ENCODE measurements around the gene VAV1. TPM values are rescaled to one million over a fixed set of nuclear protein-coding genes. Genes with fewer than 3 reads are reported as not detected.

Gene VAV1, protein sequence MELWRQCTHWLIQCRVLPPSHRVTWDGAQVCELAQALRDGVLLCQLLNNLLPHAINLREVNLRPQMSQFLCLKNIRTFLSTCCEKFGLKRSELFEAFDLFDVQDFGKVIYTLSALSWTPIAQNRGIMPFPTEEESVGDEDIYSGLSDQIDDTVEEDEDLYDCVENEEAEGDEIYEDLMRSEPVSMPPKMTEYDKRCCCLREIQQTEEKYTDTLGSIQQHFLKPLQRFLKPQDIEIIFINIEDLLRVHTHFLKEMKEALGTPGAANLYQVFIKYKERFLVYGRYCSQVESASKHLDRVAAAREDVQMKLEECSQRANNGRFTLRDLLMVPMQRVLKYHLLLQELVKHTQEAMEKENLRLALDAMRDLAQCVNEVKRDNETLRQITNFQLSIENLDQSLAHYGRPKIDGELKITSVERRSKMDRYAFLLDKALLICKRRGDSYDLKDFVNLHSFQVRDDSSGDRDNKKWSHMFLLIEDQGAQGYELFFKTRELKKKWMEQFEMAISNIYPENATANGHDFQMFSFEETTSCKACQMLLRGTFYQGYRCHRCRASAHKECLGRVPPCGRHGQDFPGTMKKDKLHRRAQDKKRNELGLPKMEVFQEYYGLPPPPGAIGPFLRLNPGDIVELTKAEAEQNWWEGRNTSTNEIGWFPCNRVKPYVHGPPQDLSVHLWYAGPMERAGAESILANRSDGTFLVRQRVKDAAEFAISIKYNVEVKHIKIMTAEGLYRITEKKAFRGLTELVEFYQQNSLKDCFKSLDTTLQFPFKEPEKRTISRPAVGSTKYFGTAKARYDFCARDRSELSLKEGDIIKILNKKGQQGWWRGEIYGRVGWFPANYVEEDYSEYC
- total RNA-seq (10 to 100 TPM; 82.5 to 87.6 TPM), polyA plus RNA-seq (10 to 100 TPM; 16.0 to 23.9 TPM)

DNA sequence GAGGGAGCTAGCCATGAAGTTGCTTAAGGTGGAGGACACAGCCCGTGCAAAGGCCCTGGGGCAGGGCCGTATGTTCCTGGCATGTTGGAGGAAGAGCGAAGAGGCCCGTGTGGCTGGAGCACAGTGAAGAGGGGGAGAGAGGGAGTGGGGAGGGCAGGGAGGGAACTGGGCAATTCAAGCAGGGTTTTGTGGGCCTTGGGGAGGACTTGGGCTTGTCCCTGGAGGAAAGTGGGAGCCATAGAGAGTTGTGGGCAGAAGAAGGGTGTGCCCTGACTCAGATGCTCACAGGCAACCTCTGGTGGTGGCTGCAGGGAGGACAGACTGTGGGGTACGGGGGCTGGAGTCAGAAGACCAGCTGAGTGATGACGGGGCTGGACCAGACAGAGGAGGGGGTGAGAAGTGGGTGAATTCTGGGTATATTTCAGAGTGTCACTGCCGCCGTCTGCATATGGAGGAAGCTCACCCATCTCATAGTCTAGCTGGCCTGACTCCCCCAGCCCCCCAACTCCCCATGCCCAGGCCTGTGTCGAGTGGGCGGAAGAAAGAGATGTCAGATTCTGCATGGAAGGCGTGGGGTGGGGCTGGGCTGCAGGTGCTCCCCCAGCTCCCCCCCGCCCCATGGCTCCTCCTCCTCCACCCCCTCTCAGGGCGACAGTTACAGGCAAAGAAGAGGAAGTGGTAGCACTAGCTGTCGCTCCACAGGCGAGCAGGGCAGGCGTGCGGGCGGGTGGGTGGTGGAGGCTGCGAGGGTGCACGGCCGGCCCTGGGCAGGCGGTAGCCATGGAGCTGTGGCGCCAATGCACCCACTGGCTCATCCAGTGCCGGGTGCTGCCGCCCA is at the start of gene VAV1:
Gene VAV1, plus strand, starts transcription at position 681 of the 838 bp plus-strand sequence. Its CDS starts 100 bp downstream, at position 781.
- intact Hi-C loops (cut with micrococcal nuclease): loop anchor here (1.0 kb wide), 3 partner anchors 29 to 42 kb away; partner anchors contain the start of gene GPR108

DNA sequence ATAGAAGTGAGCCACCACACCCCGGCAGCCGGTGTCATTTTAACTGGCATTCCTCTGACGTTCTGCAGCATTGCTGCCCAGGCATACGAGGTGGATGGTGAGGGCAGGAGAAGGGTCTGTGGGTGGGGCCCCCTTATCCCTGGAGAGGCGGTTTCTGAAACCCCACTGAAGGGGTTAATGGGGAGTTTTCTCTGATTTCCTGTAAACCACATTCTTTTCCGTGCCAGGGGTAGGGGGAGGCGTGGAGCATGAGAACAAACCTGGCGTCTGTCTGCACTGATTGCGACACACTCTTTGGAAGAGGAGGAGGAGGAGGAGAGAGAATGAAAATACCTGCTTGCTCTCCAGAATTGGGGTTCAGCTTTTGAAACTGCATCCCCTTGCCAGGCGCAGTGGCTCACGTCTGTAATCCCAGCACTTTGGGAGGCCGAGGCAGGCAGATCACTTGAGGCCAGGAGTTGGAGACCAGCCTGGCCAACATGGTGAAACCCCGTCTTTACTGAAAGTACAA is 49.3 kb upstream of the VAV1 start:
- Histone ChIP-seq H3K4me3 (ENCODE audit: low read length in 2 of 2) (no peak overlapping the region), H3K36me3 (ENCODE audit: insufficient read depth, low read length) (no peaks in the 10 kb centered on the region), H3K4me1 (ENCODE audit: insufficient read depth, low read length) (peaks cover 5% of the 10 kb centered on the region), H3K27ac (ENCODE audit: low read depth, low read length) (no peak overlapping the region), H3K9me3 (ENCODE audit: control insufficient read depth in 1 of 2, low read length in 2 of 2) (no peaks in the 10 kb centered on the region), H3K27me3 (ENCODE audit: insufficient read depth, low read length) (no peaks in the 10 kb centered on the region)
- Mint-ChIP-seq H3K4me3 (no peak overlapping the region), H3K36me3 (no peaks in the 10 kb centered on the region), H3K9me3 (no peaks in the 10 kb centered on the region), H3K4me1 (peaks cover 4 to 22% (median 11%) of the 10 kb centered on the region in 4 donors), H3K27me3 (no peaks in the 10 kb centered on the region), H3K27ac (no peak overlapping the region)
- intact Hi-C loops (cut with micrococcal nuclease): no loop called here
- no peak for DNase-seq
- POLR2A ChIA-PET (ENCODE audit: partially characterized antibody): interaction anchor here (1.5 kb wide), 1 partner anchor 54 kb away, joined by 3 read pairs; no protein-coding TSS in a partner anchor
- CTCF ChIA-PET (ENCODE audit: partially characterized antibody): no interaction called here

More for the DNA sequence above, at the start of gene VAV1:
- peak within 1 kb of the TSS; percentile 94 to 97 (median 96) for H3K27ac Mint-ChIP-seq
- no peaks in the 10 kb centered on the region for H3K27me3 Mint-ChIP-seq
- H3K4me3 Mint-ChIP-seq: peak within 1 kb of the TSS; percentile 88 to 96 (median 94)
- Histone ChIP-seq H3K4me3 (ENCODE audit: low read length in 2 of 2) (peak within 1 kb of the TSS; percentile 80 to 96), H3K9me3 (ENCODE audit: control insufficient read depth in 1 of 2, low read length in 2 of 2) (no peaks in the 10 kb centered on the region), H3K4me1 (ENCODE audit: insufficient read depth, low read length) (peaks cover 52% of the 10 kb centered on the region), H3K36me3 (ENCODE audit: insufficient read depth, low read length) (peaks cover 5% of the 10 kb centered on the region), H3K27ac (ENCODE audit: low read depth, low read length) (peak within 1 kb of the TSS; percentile 81), H3K27me3 (ENCODE audit: insufficient read depth, low read length) (no peaks in the 10 kb centered on the region)
- H3K4me1 Mint-ChIP-seq: peaks cover 38 to 72% (median 51%) of the 10 kb centered on the region in 4 donors
- DNase-seq: peak; percentile 78 to 92 (median 79)
- POLR2A ChIA-PET (ENCODE audit: partially characterized antibody): interaction anchor here (0.7 to 10.7 kb wide), 26 partner anchors 9 to 400 kb away, joined by 3 to 227 read pairs (median 4); partner anchors contain the start of genes ALKBH7, DENND1C, GPR108 and TRIP10
- CTCF ChIA-PET (ENCODE audit: partially characterized antibody): interaction anchor here (0.7 to 5.4 kb wide), 8 partner anchors 10 to 255 kb away, joined by 3 to 46 read pairs (median 4); partner anchors contain the start of gene GPR108
- H3K9me3 Mint-ChIP-seq: no peaks in the 10 kb centered on the region
- peaks cover 22 to 29% of the 10 kb centered on the region in 2 donors for H3K36me3 Mint-ChIP-seq

DNA sequence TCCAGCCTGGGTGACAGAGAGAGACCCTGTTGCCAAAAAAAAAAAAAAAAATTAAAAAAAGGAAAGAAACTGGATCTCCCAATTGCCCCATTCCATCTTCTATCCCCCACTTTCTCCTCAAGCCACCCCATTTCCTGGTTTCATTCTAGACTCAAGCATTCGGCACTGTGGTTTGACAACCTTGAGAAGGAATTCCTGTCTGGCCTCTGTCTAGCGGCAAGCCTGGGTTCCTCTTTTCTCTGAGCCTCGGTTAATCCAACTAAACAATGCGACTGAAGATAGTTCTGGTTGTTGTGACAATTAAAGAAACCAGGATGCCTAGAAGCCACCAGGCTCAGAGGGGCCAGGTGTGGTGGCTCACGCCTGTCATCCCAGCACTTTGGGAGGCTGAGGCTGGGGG is 48.8 kb upstream of the VAV1 start:
- Mint-ChIP-seq H3K4me1 (peaks cover 4 to 22% (median 11%) of the 10 kb centered on the region in 4 donors), H3K9me3 (no peaks in the 10 kb centered on the region), H3K4me3 (no peak overlapping the region), H3K36me3 (no peaks in the 10 kb centered on the region), H3K27ac (peak overlapping the region in 2 of 7 donors; percentile 18 to 68), H3K27me3 (no peaks in the 10 kb centered on the region)
- Histone ChIP-seq H3K4me3 (ENCODE audit: low read length in 2 of 2) (no peak overlapping the region), H3K27me3 (ENCODE audit: insufficient read depth, low read length) (no peaks in the 10 kb centered on the region), H3K36me3 (ENCODE audit: insufficient read depth, low read length) (no peaks in the 10 kb centered on the region), H3K9me3 (ENCODE audit: control insufficient read depth in 1 of 2, low read length in 2 of 2) (no peaks in the 10 kb centered on the region), H3K4me1 (ENCODE audit: insufficient read depth, low read length) (peaks cover 5% of the 10 kb centered on the region), H3K27ac (ENCODE audit: low read depth, low read length) (no peak overlapping the region)
- DNase-seq: no peak
- CTCF ChIA-PET (ENCODE audit: partially characterized antibody): interaction anchor here (0.6 kb wide), 1 partner anchor 219 kb away, joined by 3 read pairs; no protein-coding TSS in a partner anchor
- POLR2A ChIA-PET (ENCODE audit: partially characterized antibody): interaction anchor here (1.5 kb wide), 1 partner anchor 55 kb away, joined by 3 read pairs; no protein-coding TSS in a partner anchor
- intact Hi-C loops (cut with micrococcal nuclease): no loop called here

DNA sequence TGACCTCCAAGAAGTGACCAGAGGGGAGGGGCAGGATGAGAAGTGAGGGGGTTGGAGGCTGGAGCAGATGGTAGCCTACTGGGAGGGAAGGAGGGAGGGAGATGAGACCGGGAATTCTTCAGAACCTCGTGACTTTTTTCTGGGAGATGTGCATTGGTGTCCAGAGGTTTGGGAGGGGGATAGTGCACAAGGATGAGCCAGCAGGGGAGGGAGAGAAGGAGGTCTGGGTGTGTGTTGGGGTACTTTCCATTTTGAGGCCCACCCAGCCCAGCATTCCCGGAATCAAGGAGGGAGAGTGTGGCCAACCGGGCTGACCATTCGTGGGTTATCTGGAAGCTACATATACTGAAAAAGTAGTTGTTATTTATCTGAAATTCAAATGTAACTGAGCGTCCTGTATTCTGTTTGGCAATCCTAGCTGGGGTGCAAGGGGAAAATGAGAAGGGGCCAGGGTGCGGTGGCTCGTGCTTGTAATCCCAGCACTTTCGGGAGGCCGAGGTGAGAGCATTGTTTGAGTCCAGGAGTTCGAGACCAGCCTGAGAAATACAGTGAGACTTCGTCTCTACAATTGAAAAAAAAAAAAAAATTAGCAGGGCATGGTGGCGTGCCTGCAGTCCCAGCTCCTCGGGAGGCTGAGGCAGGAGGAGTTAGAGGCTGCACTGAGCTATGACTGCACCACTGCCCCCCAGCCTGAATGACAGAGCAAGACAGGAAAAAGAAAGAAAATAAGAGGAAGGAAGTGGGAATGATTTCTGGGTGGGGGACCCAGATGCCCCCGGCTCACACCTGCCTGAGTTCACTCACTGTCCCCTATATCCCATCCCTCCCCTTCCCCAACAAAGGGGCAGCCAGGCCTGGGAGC is 47.6 kb upstream of the VAV1 start:
- H3K27me3 ChIP-seq (ENCODE audit: insufficient read depth, low read length): no peaks in the 10 kb centered on the region
- ChIA-PET CTCF (ENCODE audit: partially characterized antibody) (interaction anchor here (0.6 kb wide), 1 partner anchor 221 kb away, joined by 3 read pairs; no protein-coding TSS in a partner anchor), POLR2A (ENCODE audit: partially characterized antibody) (no interaction called here)
- no peaks in the 10 kb centered on the region for H3K36me3 ChIP-seq (ENCODE audit: insufficient read depth, low read length)
- H3K27ac ChIP-seq (ENCODE audit: low read depth, low read length): no peak overlapping the region
- H3K4me3 ChIP-seq (ENCODE audit: low read length in 2 of 2): no peak overlapping the region
- H3K27me3 Mint-ChIP-seq: no peaks in the 10 kb centered on the region
- H3K27ac Mint-ChIP-seq: peak overlapping the region in 2 of 7 donors; percentile 37 to 50
- DNase-seq: no peak
- no peaks in the 10 kb centered on the region for H3K9me3 Mint-ChIP-seq
- H3K4me3 Mint-ChIP-seq: no peak overlapping the region
- peaks cover 5% of the 10 kb centered on the region for H3K4me1 ChIP-seq (ENCODE audit: insufficient read depth, low read length)
- H3K9me3 ChIP-seq (ENCODE audit: control insufficient read depth in 1 of 2, low read length in 2 of 2): no peaks in the 10 kb centered on the region
- intact Hi-C loops (cut with micrococcal nuclease): no loop called here
- peaks cover 4 to 19% (median 11%) of the 10 kb centered on the region in 4 donors for H3K4me1 Mint-ChIP-seq
- H3K36me3 Mint-ChIP-seq: peaks cover 0 to 3% of the 10 kb centered on the region in 2 donors

DNA sequence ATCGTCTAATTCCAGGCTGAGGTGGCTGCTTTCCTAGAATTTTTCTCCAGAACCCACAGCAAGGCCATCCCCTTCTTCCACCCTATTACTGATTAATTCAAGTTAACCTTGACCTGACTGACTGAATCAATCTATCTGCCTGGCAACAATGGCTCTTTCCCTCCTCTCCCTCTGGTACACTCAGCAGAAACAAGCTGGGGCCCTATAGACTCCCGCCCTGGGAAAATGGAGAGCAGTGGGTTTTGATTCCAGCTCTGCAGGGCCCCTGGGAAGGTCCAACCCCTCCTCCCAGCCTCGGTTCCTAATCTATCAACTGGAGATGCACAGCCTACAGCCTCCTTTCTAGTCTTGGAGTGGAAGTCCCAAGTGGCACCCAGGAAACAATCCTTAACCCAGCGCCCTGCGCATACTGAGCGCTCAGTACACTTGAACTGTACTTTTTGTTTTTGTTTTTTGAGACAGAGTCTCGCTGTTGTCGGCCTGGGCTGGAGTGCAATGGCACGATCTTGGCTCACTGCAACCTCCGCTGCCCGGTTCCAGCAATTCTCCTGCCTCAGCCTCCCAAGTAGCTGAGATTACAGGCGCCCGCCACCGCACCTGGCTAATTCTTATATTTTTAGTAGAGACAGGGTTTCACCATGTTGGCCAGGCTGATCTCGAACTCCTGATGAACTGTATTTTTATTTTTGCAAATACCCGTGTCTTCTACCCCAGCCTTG is 46.8 kb upstream of the VAV1 start:
- no peak overlapping the region for H3K4me3 Mint-ChIP-seq
- H3K27ac Mint-ChIP-seq: no peak overlapping the region
- H3K4me1 Mint-ChIP-seq: peaks cover 4 to 17% (median 10%) of the 10 kb centered on the region in 4 donors
- peaks cover 5% of the 10 kb centered on the region for H3K4me1 ChIP-seq (ENCODE audit: insufficient read depth, low read length)
- H3K9me3 Mint-ChIP-seq: no peaks in the 10 kb centered on the region
- H3K27me3 ChIP-seq (ENCODE audit: insufficient read depth, low read length): no peaks in the 10 kb centered on the region
- intact Hi-C loops (cut with micrococcal nuclease): no loop called here
- H3K36me3 Mint-ChIP-seq: peaks cover 0 to 4% of the 10 kb centered on the region in 2 donors
- H3K27ac ChIP-seq (ENCODE audit: low read depth, low read length): no peak overlapping the region
- no peak for DNase-seq
- no peaks in the 10 kb centered on the region for H3K36me3 ChIP-seq (ENCODE audit: insufficient read depth, low read length)
- no peaks in the 10 kb centered on the region for H3K9me3 ChIP-seq (ENCODE audit: control insufficient read depth in 1 of 2, low read length in 2 of 2)
- no peaks in the 10 kb centered on the region for H3K27me3 Mint-ChIP-seq
- H3K4me3 ChIP-seq (ENCODE audit: low read length in 2 of 2): no peak overlapping the region
- POLR2A ChIA-PET (ENCODE audit: partially characterized antibody): no interaction called here
- CTCF ChIA-PET (ENCODE audit: partially characterized antibody): no interaction called here
